Activated CD4-positive, alpha-beta memory T cell treated with anti-CD3 and anti-CD28 coated beads for 36 hours (primary cell): Measurements from ENCODE around the gene PDK2. TPM values are rescaled to one million over a fixed set of nuclear protein-coding genes. Genes with fewer than 3 reads are reported as not detected.

ENCODE experiments used
- CTCF ChIA-PET: fragments of 350-600 bp; sonication (Branson Sonifier 250); formaldehyde crosslinking; loops from one replicate; lab custom pipeline; 2021; ENCODE audit warnings: antibody characterized with exemption, inconsistent platforms; lab: Charles Lee
- POLR2A ChIA-PET: fragments of 350-600 bp; sonication (Branson Sonifier 250); formaldehyde crosslinking; loops from one replicate; lab custom pipeline; 2021; ENCODE audit warnings: antibody characterized with exemption; lab: Charles Lee
- DNase-seq: peaks from one replicate; pipeline ENCODE4 v3.0.0-alpha.2; 2020
- H3K27ac Mint-ChIP-seq: one replicate; pipeline ENCODE4 v1.8.0; 2021; ENCODE audit warnings: mixed read lengths
- H3K27me3 Mint-ChIP-seq: one replicate; pipeline ENCODE4 v1.8.0; 2021; ENCODE audit warnings: mixed read lengths
- H3K36me3 Mint-ChIP-seq: one replicate; pipeline ENCODE4 v1.8.0; 2021; ENCODE audit warnings: mixed read lengths
- H3K4me1 Mint-ChIP-seq: one replicate; pipeline ENCODE4 v1.8.0; 2021; ENCODE audit warnings: low read depth, mixed read lengths
- H3K4me3 Mint-ChIP-seq: one replicate; pipeline ENCODE4 v1.8.0; 2021; ENCODE audit warnings: mild to moderate bottlenecking, mixed read lengths
- H3K9me3 Mint-ChIP-seq: one replicate; pipeline ENCODE4 v1.8.0; 2021; ENCODE audit warnings: mixed read lengths
- intact Hi-C: fragments of 100-400 bp; cut with micrococcal nuclease; formaldehyde crosslinking; loops from one replicate; pipeline ENCODE4 v1.15.1; 2023
- total RNA-seq, 2 experiments: library from RNA; stranded (reverse); gene quantifications; one replicate each; pipeline ENCODE4 v1.2.3, GENCODE V29; 2021

PDK2 gene
- total RNA-seq, 2 experiments from 2014 or later = 13.3 to 14.6 TPM

- no peak for DNase-seq
- H3K27me3 Mint-ChIP-seq = no peaks in the 10 kb centered on the region
- H3K4me3 Mint-ChIP-seq = no peak overlapping the region
- peaks cover 70% of the 10 kb centered on the region for H3K36me3 Mint-ChIP-seq
- H3K27ac Mint-ChIP-seq = peak overlapping the region; percentile 69
- POLR2A ChIA-PET = no interaction called here
- H3K4me1 Mint-ChIP-seq = peaks cover 80% of the 10 kb centered on the region
- CTCF ChIA-PET = interaction anchor here (1.1 to 2.6 kb wide), 3 partner anchors 17 to 29 kb away, joined by 3 to 17 read pairs (median 8); no protein-coding TSS in a partner anchor
- H3K9me3 Mint-ChIP-seq = no peaks in the 10 kb centered on the region
- intact Hi-C loops = no loop called here
Observed at GRCh38 chr17:50144355-50144754, 49.2 kb downstream of the PDK2 start.

- H3K27ac Mint-ChIP-seq = peak overlapping the region; percentile 95
- intact Hi-C loops = loop anchor here (5.0 kb wide), 1 partner anchor 88 kb away; the partner anchor contains the start of gene ITGA3
- ChIA-PET CTCF (interaction anchor here (1.1 to 2.6 kb wide), 4 partner anchors 16 to 51 kb away, joined by 3 to 17 read pairs (median 7); no protein-coding TSS in a partner anchor), POLR2A (no interaction called here)
- peak; percentile 66 for DNase-seq
- H3K4me3 Mint-ChIP-seq = peak overlapping the region; percentile 33
- no peaks in the 10 kb centered on the region for H3K9me3 Mint-ChIP-seq
- H3K36me3 Mint-ChIP-seq = peaks cover 64% of the 10 kb centered on the region
- H3K27me3 Mint-ChIP-seq = no peaks in the 10 kb centered on the region
- H3K4me1 Mint-ChIP-seq = peaks cover 74% of the 10 kb centered on the region
Observed at GRCh38 chr17:50144845-50145531, 49.8 kb downstream of the PDK2 start.

- H3K4me3 Mint-ChIP-seq = peak overlapping the region; percentile 45
Observed at GRCh38 chr17:50145532-50146229, 50.5 kb downstream of the PDK2 start.

GRCh38 chr17:50146230-50146926 is 51.2 kb downstream of the PDK2 start:
- DNase-seq = peak; percentile 56
- CTCF ChIA-PET = interaction anchor here (0.6 to 2.6 kb wide), 7 partner anchors 12 to 52 kb away, joined by 3 to 17 read pairs (median 4); no protein-coding TSS in a partner anchor
- POLR2A ChIA-PET = interaction anchor here (0.6 kb wide), 1 partner anchor 10 kb away, joined by 3 read pairs; no protein-coding TSS in a partner anchor
- intact Hi-C loops = loop anchor here (2.0 to 5.0 kb wide), 2 partner anchors 14 to 89 kb away; partner anchors contain the start of gene ITGA3
- Mint-ChIP-seq H3K4me3 (peak overlapping the region; percentile 91), H3K27ac (peak overlapping the region; percentile 95), H3K9me3 (no peaks in the 10 kb centered on the region), H3K4me1 (peaks cover 60% of the 10 kb centered on the region), H3K27me3 (no peaks in the 10 kb centered on the region), H3K36me3 (peaks cover 54% of the 10 kb centered on the region)

More at GRCh38 chr17:50145532-50146229, 50.5 kb downstream of the PDK2 start:
- Mint-ChIP-seq H3K36me3 (peaks cover 60% of the 10 kb centered on the region), H3K27ac (peak overlapping the region; percentile 95), H3K9me3 (no peaks in the 10 kb centered on the region), H3K4me1 (peaks cover 67% of the 10 kb centered on the region), H3K27me3 (no peaks in the 10 kb centered on the region)
- ChIA-PET POLR2A (interaction anchor here (0.6 kb wide), 1 partner anchor 9 kb away, joined by 3 read pairs; no protein-coding TSS in a partner anchor), CTCF (interaction anchor here (0.6 to 2.6 kb wide), 8 partner anchors 12 to 51 kb away, joined by 3 to 17 read pairs (median 4); no protein-coding TSS in a partner anchor)
- DNase-seq = no peak
- intact Hi-C loops = loop anchor here (2.0 to 5.0 kb wide), 2 partner anchors 15 to 88 kb away; partner anchors contain the start of gene ITGA3

- Mint-ChIP-seq H3K4me1 (peaks cover 56% of the 10 kb centered on the region), H3K27me3 (no peaks in the 10 kb centered on the region), H3K27ac (peak overlapping the region; percentile 95), H3K4me3 (peak overlapping the region; percentile 91), H3K9me3 (no peaks in the 10 kb centered on the region), H3K36me3 (peaks cover 47% of the 10 kb centered on the region)
- DNase-seq = peak; percentile 31
- intact Hi-C loops = loop anchor here (2.0 to 5.0 kb wide), 2 partner anchors 14 to 90 kb away; partner anchors contain the start of gene ITGA3
- CTCF ChIA-PET = interaction anchor here (0.8 to 6.2 kb wide), 9 partner anchors 8 to 53 kb away, joined by 3 to 82 read pairs (median 4); partner anchors contain the start of gene SAMD14
- POLR2A ChIA-PET = no interaction called here
Observed at GRCh38 chr17:50146927-50147665, 51.9 kb downstream of the PDK2 start.

- Mint-ChIP-seq H3K27me3 (no peaks in the 10 kb centered on the region), H3K27ac (peak overlapping the region; percentile 95), H3K4me3 (peak overlapping the region; percentile 91), H3K4me1 (peaks cover 54% of the 10 kb centered on the region), H3K9me3 (no peaks in the 10 kb centered on the region), H3K36me3 (peaks cover 42% of the 10 kb centered on the region)
- peak; percentile 49 for DNase-seq
- ChIA-PET CTCF (interaction anchor here (0.6 to 6.2 kb wide), 10 partner anchors 7 to 53 kb away, joined by 3 to 82 read pairs (median 4); partner anchors contain the start of genes PDK2 and SAMD14), POLR2A (interaction anchor here (0.7 kb wide), 1 partner anchor 13 kb away, joined by 3 read pairs; no protein-coding TSS in a partner anchor)
- intact Hi-C loops = loop anchor here (1.0 to 5.0 kb wide), 3 partner anchors 13 to 91 kb away; partner anchors contain the start of genes ITGA3 and PDK2
Observed at GRCh38 chr17:50147841-50148225, 52.7 kb downstream of the PDK2 start.

- intact Hi-C loops = loop anchor here (1.0 to 5.0 kb wide), 2 partner anchors 53 to 91 kb away; partner anchors contain the start of genes ITGA3 and PDK2
- peak; percentile 91 for DNase-seq
- no peaks in the 10 kb centered on the region for H3K27me3 Mint-ChIP-seq
- H3K4me3 Mint-ChIP-seq = peak overlapping the region; percentile 91
- ChIA-PET POLR2A (interaction anchor here (0.7 kb wide), 2 partner anchors 12 to 17 kb away, joined by 3 read pairs; no protein-coding TSS in a partner anchor), CTCF (interaction anchor here (0.6 to 6.2 kb wide), 10 partner anchors 8 to 54 kb away, joined by 3 to 82 read pairs (median 4); partner anchors contain the start of genes PDK2 and SAMD14)
- H3K4me1 Mint-ChIP-seq = peaks cover 50% of the 10 kb centered on the region
- H3K9me3 Mint-ChIP-seq = no peaks in the 10 kb centered on the region
- H3K27ac Mint-ChIP-seq = peak overlapping the region; percentile 95
- H3K36me3 Mint-ChIP-seq = peaks cover 38% of the 10 kb centered on the region
Observed at GRCh38 chr17:50148226-50149090, 53.3 kb downstream of the PDK2 start.

GRCh38 chr17:50149091-50149416 is 53.9 kb downstream of the PDK2 start:
- CTCF ChIA-PET = interaction anchor here (1.0 to 6.2 kb wide), 7 partner anchors 9 to 55 kb away, joined by 3 to 82 read pairs (median 16); partner anchors contain the start of gene PDK2
- intact Hi-C loops = loop anchor here (5.0 kb wide), 1 partner anchor 92 kb away; the partner anchor contains the start of gene ITGA3

GRCh38 chr17:50149417-50150353 is 54.5 kb downstream of the PDK2 start:
- ChIA-PET CTCF (interaction anchor here (1.0 to 6.2 kb wide), 7 partner anchors 8 to 94 kb away, joined by 3 to 82 read pairs (median 5); partner anchors contain the start of genes ITGA3 and PDK2), POLR2A (interaction anchor here (1.3 to 1.7 kb wide), 2 partner anchors 10 to 11 kb away, joined by 4 to 9 read pairs; no protein-coding TSS in a partner anchor)
- Mint-ChIP-seq H3K9me3 (no peaks in the 10 kb centered on the region), H3K27ac (peak overlapping the region; percentile 93), H3K27me3 (no peaks in the 10 kb centered on the region), H3K36me3 (peaks cover 28% of the 10 kb centered on the region), H3K4me1 (peaks cover 44% of the 10 kb centered on the region), H3K4me3 (peak overlapping the region; percentile 91)
- DNase-seq = peak; percentile 67
- intact Hi-C loops = loop anchor here (2.0 to 5.0 kb wide), 2 partner anchors 19 to 92 kb away; partner anchors contain the start of genes ITGA3 and SAMD14

More at GRCh38 chr17:50149091-50149416, 53.9 kb downstream of the PDK2 start:
- Mint-ChIP-seq H3K27ac (peak overlapping the region; percentile 93), H3K4me1 (peaks cover 44% of the 10 kb centered on the region), H3K4me3 (peak overlapping the region; percentile 91), H3K36me3 (peaks cover 35% of the 10 kb centered on the region), H3K27me3 (no peaks in the 10 kb centered on the region), H3K9me3 (no peaks in the 10 kb centered on the region)
- POLR2A ChIA-PET = interaction anchor here (0.7 to 1.3 kb wide), 2 partner anchors 12 to 17 kb away, joined by 3 to 4 read pairs; no protein-coding TSS in a partner anchor
- DNase-seq = no peak
